Parathyroid adenoma (tissue), 2 donors: ENCODE results near the gene SLC34A2.
"Not testable (repeated sequence)": the region's sequence is repeated elsewhere in the genome, so short reads cannot be mapped to it uniquely, and the experiment has no call there.

Experiments
- H2AFZ ChIP-seq: fragments of 300-600 bp; sonication (generic); one replicate; pipeline ENCODE4 v1.7.0; 2017; ENCODE audit warnings: antibody characterized with exemption, mild to moderate bottlenecking
- H3K27ac ChIP-seq: fragments of 300-600 bp; sonication (generic); one replicate; pipeline ENCODE4 v1.7.0; 2017
- H3K27me3 ChIP-seq: fragments of 300-600 bp; sonication (generic); one replicate; pipeline ENCODE4 v1.7.0; 2017; ENCODE audit warnings: low read length; ENCODE audit not compliant: control insufficient read depth, insufficient read depth
- H3K36me3 ChIP-seq: fragments of 300-600 bp; sonication (generic); one replicate; pipeline ENCODE4 v1.7.0; 2017; ENCODE audit warnings: low read length; ENCODE audit not compliant: control insufficient read depth, insufficient read depth
- H3K4me1 ChIP-seq: fragments of 300-600 bp; sonication (generic); one replicate; pipeline ENCODE4 v1.7.0; 2017; ENCODE audit warnings: control low read depth
- H3K4me2 ChIP-seq: fragments of 300-600 bp; sonication (generic); one replicate; pipeline ENCODE4 v1.7.0; 2017; ENCODE audit warnings: low read length
- H3K4me3 ChIP-seq: fragments of 300-600 bp; sonication (generic); one replicate; pipeline ENCODE4 v1.7.0; 2017; ENCODE audit warnings: low read depth, low read length
- H3K79me2 ChIP-seq: fragments of 300-600 bp; sonication (generic); one replicate; pipeline ENCODE4 v1.7.0; 2017; ENCODE audit warnings: control low read depth
- H3K9ac ChIP-seq: fragments of 300-600 bp; sonication (generic); one replicate; pipeline ENCODE4 v1.7.0; 2017; ENCODE audit warnings: mild to moderate bottlenecking
- H3K9me3 ChIP-seq: fragments of 300-600 bp; sonication (generic); one replicate; pipeline ENCODE4 v1.7.0; 2017; ENCODE audit warnings: low read length; ENCODE audit not compliant: control insufficient read depth
- CTCF ChIP-seq: fragments of 300-600 bp; sonication (generic); IDR thresholded peaks from one replicate; pipeline ENCODE4 v1.7.0; 2017; ENCODE audit warnings: antibody characterized with exemption, mild to moderate bottlenecking
- donor health status: primary hyperparathyroidism.

The SLC34A2 gene

GRCh38 chr4:25654971-25655963 lies at the start of gene SLC34A2:
TSS of gene SLC34A2 (plus strand) at chr4:25655851. CDS start at chr4:25662501, 6,650 bp downstream.
- Histone ChIP-seq H3K9ac (no peak within 1 kb of the TSS), H3K79me2 (no peaks in the 10 kb centered on the region), H3K27me3 (no peaks in the 10 kb centered on the region), H3K27ac (no peak within 1 kb of the TSS), H3K4me2 (peak within 1 kb of the TSS; percentile 47), H3K36me3 (no peaks in the 10 kb centered on the region), H3K4me1 (no peaks in the 10 kb centered on the region), H2AFZ (no peak within 1 kb of the TSS), H3K9me3 (no peaks in the 10 kb centered on the region), H3K4me3 (peak within 1 kb of the TSS; percentile 22)
- TF ChIP-seq CTCF: no peak

GRCh38 chr4:25608644-25609043 lies 47.0 kb upstream of the SLC34A2 start:
- H3K79me2 ChIP-seq: no peaks in the 10 kb centered on the region
- no peaks in the 10 kb centered on the region for H3K36me3 ChIP-seq
- no peaks in the 10 kb centered on the region for H3K9me3 ChIP-seq
- no peak overlapping the region for H3K27ac ChIP-seq
- no peaks in the 10 kb centered on the region for H3K27me3 ChIP-seq
- no peaks in the 10 kb centered on the region for H3K4me1 ChIP-seq
- H3K4me3 ChIP-seq: no peak overlapping the region
- TF ChIP-seq CTCF: no peak
- no peak overlapping the region for H3K9ac ChIP-seq
- H3K4me2 ChIP-seq: no peak overlapping the region
- H2AFZ ChIP-seq: no peak overlapping the region

- H3K9me3 ChIP-seq: no peaks in the 10 kb centered on the region
- no peaks in the 10 kb centered on the region for H3K27me3 ChIP-seq
- TF ChIP-seq CTCF: no peak
- H2AFZ ChIP-seq: no peak overlapping the region
- H3K79me2 ChIP-seq: no peaks in the 10 kb centered on the region
- no peaks in the 10 kb centered on the region for H3K36me3 ChIP-seq
- no peak overlapping the region for H3K27ac ChIP-seq
- no peak overlapping the region for H3K4me2 ChIP-seq
- H3K4me3 ChIP-seq: no peak overlapping the region
- no peaks in the 10 kb centered on the region for H3K4me1 ChIP-seq
- no peak overlapping the region for H3K9ac ChIP-seq
Measured at GRCh38 chr4:25609976-25610375, 45.7 kb upstream of the SLC34A2 start.

- not testable (repeated sequence) for H3K27ac ChIP-seq, H3K27me3 ChIP-seq, H3K4me1 ChIP-seq, H2AFZ ChIP-seq, H3K9me3 ChIP-seq, H3K4me3 ChIP-seq, H3K4me2 ChIP-seq, H3K9ac ChIP-seq, H3K79me2 ChIP-seq, H3K36me3 ChIP-seq
Measured at GRCh38 chr4:25613613-25614012, 42.0 kb upstream of the SLC34A2 start.

GRCh38 chr4:25614807-25615206 lies 40.8 kb upstream of the SLC34A2 start:
- Histone ChIP-seq H3K4me2 (no peak overlapping the region), H3K79me2 (no peaks in the 10 kb centered on the region), H3K27me3 (no peaks in the 10 kb centered on the region), H3K4me3 (no peak overlapping the region), H3K27ac (no peak overlapping the region), H2AFZ (no peak overlapping the region), H3K9ac (no peak overlapping the region), H3K9me3 (no peaks in the 10 kb centered on the region), H3K4me1 (no peaks in the 10 kb centered on the region), H3K36me3 (no peaks in the 10 kb centered on the region)
- TF ChIP-seq CTCF: no peak
